HepG2 (cell line): ENCODE results near the gene SNX15. TPM values are rescaled to one million over a fixed set of nuclear protein-coding genes. Genes with fewer than 3 reads are reported as not detected.

ENCODE experiments used
- ATAC-seq: fragments of 200-7000 bp; cut with Tn5 transposase; 3 replicates; pipeline ENCODE4 v1.9.1; 2020; ENCODE audit warnings: mild to moderate bottlenecking, moderate library complexity
- BruUV-seq: library from RNA; stranded (reverse); fragments of 400-500 nt; replicated peaks from 2 replicates; lab custom pipeline; 2021; lab: Mats Ljungman, UMichigan
- CTCF ChIA-PET: fragments of 300-600 bp; formaldehyde crosslinking; extraction: SDS; loops from one replicate; lab custom pipeline; 2021; ENCODE audit warnings: low total read pairs, inconsistent platforms, low intra/inter-chr PET ratio; lab: Yijun Ruan, JAX
- POLR2A ChIA-PET: fragments of 350-600 bp; sonication (Branson Sonifier 250); formaldehyde crosslinking; loops from one replicate; lab custom pipeline; 2020; ENCODE audit warnings: antibody characterized with exemption, inconsistent platforms; lab: Yijun Ruan, JAX
- DNase-seq: peaks from one replicate; pipeline ENCODE4 v3.0.0-alpha.2; 2015; ENCODE audit warnings: low spot score
- FAIRE-seq: peaks from 3 replicates; lab custom pipeline; 2011; peaks lifted over from hg19 to GRCh38; lab: Jason Lieb, UNC
- H2AFZ ChIP-seq: one replicate; pipeline ENCODE4 v1.6.1; 2011; ENCODE audit warnings: low read length, inconsistent platforms
- H3K27ac ChIP-seq: fragments of 300-600 bp; 3 replicates; pipeline ENCODE4 v1.8.0; 2011; ENCODE audit warnings: mixed run types, mild to moderate bottlenecking, mixed read lengths, low read length, inconsistent platforms; ENCODE audit not compliant: insufficient read depth; ENCODE audit errors: extremely low read length
- H3K27me3 ChIP-seq, 2 experiments: fragments of 200-600 bp in 1 of 2; 2 replicates in 1 of 2; 3 replicates in 1 of 2; pipeline versions ENCODE4 v1.6.0 to v1.8.0; 2011; ENCODE audit warnings: low read length in 2 of 2, mild to moderate bottlenecking in 2 of 2, moderate library complexity in 2 of 2, inconsistent platforms in 1 of 2; ENCODE audit not compliant: insufficient read depth in 2 of 2, control insufficient read depth in 1 of 2
- H3K36me3 ChIP-seq, 2 experiments: fragments of 200-600 bp in 1 of 2; replicated peaks in 1 of 2; 2 replicates in 1 of 2; 3 replicates in 1 of 2; pipeline versions ENCODE4 v1.5.1 to v1.8.0; 2011; ENCODE audit warnings: low read length in 2 of 2, inconsistent platforms in 1 of 2; ENCODE audit not compliant: insufficient read depth in 2 of 2, control insufficient read depth in 1 of 2
- H3K4me1 ChIP-seq: 2 replicates; pipeline ENCODE4 v1.5.1; 2012; ENCODE audit warnings: low read length, inconsistent platforms; ENCODE audit not compliant: insufficient read depth
- H3K4me2 ChIP-seq: 2 replicates; pipeline ENCODE4 v1.6.0; 2011; ENCODE audit warnings: low read depth, low read length, inconsistent platforms
- H3K4me3 ChIP-seq, 3 experiments: fragments of 200-600 bp in 1 of 3; sonication (generic), shearing (Covaris generic) in 1 of 3; replicated peaks in 1 of 3; 2 replicates each; pipeline ENCODE4 v1.5.1; 2011 to 2016; ENCODE audit warnings: low read length in 3 of 3, inconsistent platforms in 2 of 3, low read depth in 2 of 3, mild to moderate bottlenecking in 2 of 3, control low read depth in 1 of 3, mixed read lengths in 1 of 3; ENCODE audit not compliant: insufficient read depth in 1 of 3
- H3K79me2 ChIP-seq: one replicate; pipeline ENCODE4 v1.6.1; 2011; ENCODE audit warnings: low read length, inconsistent platforms; ENCODE audit not compliant: insufficient read depth
- H3K9ac ChIP-seq: 2 replicates; pipeline ENCODE4 v1.6.0; 2011; ENCODE audit warnings: mild to moderate bottlenecking, low read depth, low read length, inconsistent platforms; ENCODE audit not compliant: insufficient read depth
- H3K9me3 ChIP-seq: 2 replicates; pipeline ENCODE4 v1.5.1; 2012; ENCODE audit warnings: mild to moderate bottlenecking, low read length
- H4K20me1 ChIP-seq: 2 replicates; pipeline ENCODE4 v1.6.0; 2011; ENCODE audit warnings: inconsistent platforms, mild to moderate bottlenecking, low read length, moderate library complexity; ENCODE audit not compliant: insufficient read depth
- BORCS8-MEF2B ChIP-seq: sonication (generic); formaldehyde crosslinking; IDR thresholded peaks from 2 replicates; pipeline ENCODE4 v1.8.0; 2022; ENCODE audit warnings: mild to moderate bottlenecking, missing genetic modification reagents
- FOXO1 ChIP-seq: sonication (generic); formaldehyde crosslinking; IDR thresholded peaks from 2 replicates; pipeline ENCODE4 v1.4.0; 2020; ENCODE audit warnings: missing genetic modification reagents
- GATAD1 ChIP-seq: IDR thresholded peaks from 2 replicates; pipeline ENCODE4 v1.6.1; 2016; ENCODE audit warnings: missing genetic modification reagents, missing compliant biosample characterization
- HDAC1 ChIP-seq: sonication (generic); formaldehyde crosslinking; IDR thresholded peaks from 2 replicates; pipeline ENCODE4 v1.5.1; 2020; ENCODE audit warnings: mild to moderate bottlenecking, missing genetic modification reagents
- HOXA3 ChIP-seq: sonication (generic); formaldehyde crosslinking; IDR thresholded peaks from 2 replicates; pipeline ENCODE4 v1.5.0; 2020; ENCODE audit warnings: missing genetic modification reagents
- NCOA5 ChIP-seq: sonication (generic); formaldehyde crosslinking; IDR thresholded peaks from 2 replicates; pipeline ENCODE4 v1.4.0; 2020; ENCODE audit warnings: missing genetic modification reagents
- RXRA ChIP-seq: sonication (generic); formaldehyde crosslinking; IDR thresholded peaks from 2 replicates; pipeline ENCODE4 v1.5.1; 2020; ENCODE audit warnings: missing genetic modification reagents
- SALL2 ChIP-seq: sonication (generic); formaldehyde crosslinking; IDR thresholded peaks from 2 replicates; pipeline ENCODE4 v1.8.1; 2023; ENCODE audit warnings: mild to moderate bottlenecking, missing genetic modification reagents, inconsistent platforms
- SAP130 ChIP-seq: IDR thresholded peaks from 2 replicates; pipeline ENCODE4 v1.6.1; 2016; ENCODE audit warnings: low read depth
- TAF1 ChIP-seq: sonication (generic); formaldehyde crosslinking; IDR thresholded peaks from 2 replicates; pipeline ENCODE4 v1.4.0; 2020; ENCODE audit warnings: missing genetic modification reagents
- YY1 ChIP-seq: IDR thresholded peaks from 2 replicates; pipeline ENCODE4 v1.6.1; 2011; ENCODE audit warnings: low read length, low read depth, moderate library complexity, mild to moderate bottlenecking; ENCODE audit not compliant: insufficient read depth, insufficient replicate concordance
- ZMYM3 ChIP-seq: sonication (generic); formaldehyde crosslinking; IDR thresholded peaks from 2 replicates; pipeline ENCODE4 v1.5.1; 2020; ENCODE audit warnings: mild to moderate bottlenecking, missing genetic modification reagents
- ZNF263 ChIP-seq: sonication (generic); formaldehyde crosslinking; IDR thresholded peaks from 2 replicates; pipeline ENCODE4 v1.4.0; 2020; ENCODE audit warnings: missing genetic modification reagents
- ZNF274 ChIP-seq: sonication (generic); formaldehyde crosslinking; IDR thresholded peaks from 2 replicates; pipeline ENCODE4 v1.5.1; 2020; ENCODE audit warnings: mild to moderate bottlenecking, missing genetic modification reagents
- ZNF382 ChIP-seq: sonication (generic); formaldehyde crosslinking; IDR thresholded peaks from 2 replicates; pipeline ENCODE4 v1.5.0; 2020; ENCODE audit warnings: missing genetic modification reagents, mild to moderate bottlenecking, borderline replicate concordance
- ZNF572 ChIP-seq: sonication (generic); formaldehyde crosslinking; IDR thresholded peaks from 2 replicates; pipeline ENCODE4 v1.5.1; 2020; ENCODE audit warnings: mild to moderate bottlenecking, missing genetic modification reagents
- ZNF839 ChIP-seq: sonication (generic); formaldehyde crosslinking; IDR thresholded peaks from 2 replicates; pipeline ENCODE4 v1.4.0; 2020; ENCODE audit warnings: missing genetic modification reagents, mild to moderate bottlenecking, borderline replicate concordance
- ZSCAN20 ChIP-seq: sonication (generic); formaldehyde crosslinking; IDR thresholded peaks from 2 replicates; pipeline ENCODE4 v1.4.0; 2020; ENCODE audit warnings: missing genetic modification reagents, mild to moderate bottlenecking, borderline replicate concordance
- WGBS: methylation state at CpG from one replicate; pipeline ENCODE4 v1.1.6; 2017; ENCODE audit warnings: low lambda C conversion rate; 5-methylcytosine and 5-hydroxymethylcytosine counted together
- in situ Hi-C: cut with HindIII; loops from 2 replicates; pipeline ENCODE4 v1.10.0; 2017; ENCODE audit warnings: low pct_unique_long_range_greater_than_20kb; ENCODE audit not compliant: extremely low pct_ligation_motif_present
- intact Hi-C: fragments of 100-400 bp; cut with micrococcal nuclease; formaldehyde crosslinking; loops from one replicate; pipeline ENCODE4 v1.10.0; 2022; ENCODE audit not compliant: unreplicated experiment
- polyA plus RNA-seq, 8 experiments: library from polyadenylated mRNA; depleted of rRNA in 3 of 8; stranded (reverse) in 7 of 8; unstranded in 1 of 8; fragments of >200 nt; fragmentation: Illumina TruSeq in 4 of 8; extraction: Trizol in 4 of 8; gene quantifications; 2 replicates each; pipeline versions ENCODE4 v1.2.1 to v1.2.3, GENCODE V29; 2011 to 2016; ENCODE audit warnings: low read depth in 4 of 8, missing spikeins in 1 of 8, mixed read lengths in 1 of 8; ENCODE audit not compliant: insufficient read depth in 1 of 8
- total RNA-seq, 5 experiments: library from RNA; depleted of rRNA; stranded (reverse); fragments of >200 nt; fragmentation: Illumina TruSeq; extraction: Trizol; gene quantifications; 2 replicates each; pipeline ENCODE4 v1.2.3, GENCODE V29; 2016; ENCODE audit warnings: low read depth in 1 of 5
- TF ChIP-seq, protein P1 (sequence below): sonication (generic); formaldehyde crosslinking; IDR thresholded peaks from 2 replicates; pipeline ENCODE4 v1.5.0; 2020; ENCODE audit warnings: mild to moderate bottlenecking, missing genetic modification reagents, borderline replicate concordance
- TF ChIP-seq, protein P2 (sequence below): sonication (generic); formaldehyde crosslinking; IDR thresholded peaks from 2 replicates; pipeline ENCODE4 v1.4.0; 2020; ENCODE audit warnings: missing genetic modification reagents

SNX15 gene
- total and polyA plus RNA-seq, 2 of the 13 experiments (the other 11 are each of a cell fraction or from before 2014, with no cell fraction given) = 19.1 to 22.6 TPM

DNA sequence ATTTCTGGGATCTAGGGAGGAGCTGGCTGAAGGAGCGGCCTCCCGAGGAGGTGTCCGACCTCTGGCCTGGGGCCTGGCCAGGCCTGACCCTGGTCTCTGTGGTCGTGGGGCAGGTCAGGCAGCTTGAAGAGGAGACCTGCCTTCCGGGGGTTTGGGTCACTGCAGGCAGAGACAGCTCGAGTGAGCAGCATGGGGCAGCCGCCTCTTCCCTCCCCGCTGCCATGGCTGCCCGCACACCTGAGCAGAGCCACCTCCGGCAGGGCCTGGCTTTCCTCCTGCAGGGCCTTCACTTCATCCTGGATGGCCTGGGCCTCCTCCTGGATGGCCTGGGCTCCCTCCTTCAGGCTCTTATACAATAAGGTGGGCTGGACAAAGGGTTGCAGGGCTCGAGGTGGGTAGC lies 39.1 kb downstream of the SNX15 start:
- ATAC-seq (peak; percentile 68), FAIRE-seq (no peak), DNase-seq (no peak)
- in situ Hi-C loops (loop anchor here (5.0 kb wide), 1 partner anchor 39 kb away; the partner anchor contains the start of gene SNX15), intact Hi-C loops (no loop called here)
- Histone ChIP-seq H3K9ac (peak overlapping the region; percentile 74), H3K36me3 (no peaks in the 10 kb centered on the region), H3K27me3 (no peaks in the 10 kb centered on the region), H3K4me3 (peak overlapping the region; percentile 65 to 79 (median 67)), H3K9me3 (no peaks in the 10 kb centered on the region), H3K27ac (peak overlapping the region; percentile 59), H2AFZ (no peak overlapping the region), H3K4me1 (peaks cover 37% of the 10 kb centered on the region), H3K4me2 (peak overlapping the region; percentile 87), H4K20me1 (no peaks in the 10 kb centered on the region), H3K79me2 (no peaks in the 10 kb centered on the region)
- CTCF ChIA-PET = no interaction called here
- WGBS = 0% methylated on average over 1 of the region's 11 CpGs
- POLR2A ChIA-PET = interaction anchor here (0.5 to 2.2 kb wide), 15 partner anchors 10 to 357 kb away, joined by 3 to 10 read pairs (median 5); partner anchors contain the start of genes ARL2, NEAT1, SAC3D1 and TM7SF2
- TSS peak; percentile 63 for BruUV-seq
- TF ChIP-seq ZNF263 (CRISPR knock-in tag) = peak; percentile 37; the same call in 1 of the 2 replicates
- no peak for TF ChIP-seq ZNF382 (CRISPR knock-in tag)
- no peak for TF ChIP-seq ZSCAN20 (CRISPR knock-in tag)
- 0 out of 2 replicates have a peak, but pooled peaks have one; percentile 18 for TF ChIP-seq ZNF572 (CRISPR knock-in tag)
- TF ChIP-seq, protein P1, sequence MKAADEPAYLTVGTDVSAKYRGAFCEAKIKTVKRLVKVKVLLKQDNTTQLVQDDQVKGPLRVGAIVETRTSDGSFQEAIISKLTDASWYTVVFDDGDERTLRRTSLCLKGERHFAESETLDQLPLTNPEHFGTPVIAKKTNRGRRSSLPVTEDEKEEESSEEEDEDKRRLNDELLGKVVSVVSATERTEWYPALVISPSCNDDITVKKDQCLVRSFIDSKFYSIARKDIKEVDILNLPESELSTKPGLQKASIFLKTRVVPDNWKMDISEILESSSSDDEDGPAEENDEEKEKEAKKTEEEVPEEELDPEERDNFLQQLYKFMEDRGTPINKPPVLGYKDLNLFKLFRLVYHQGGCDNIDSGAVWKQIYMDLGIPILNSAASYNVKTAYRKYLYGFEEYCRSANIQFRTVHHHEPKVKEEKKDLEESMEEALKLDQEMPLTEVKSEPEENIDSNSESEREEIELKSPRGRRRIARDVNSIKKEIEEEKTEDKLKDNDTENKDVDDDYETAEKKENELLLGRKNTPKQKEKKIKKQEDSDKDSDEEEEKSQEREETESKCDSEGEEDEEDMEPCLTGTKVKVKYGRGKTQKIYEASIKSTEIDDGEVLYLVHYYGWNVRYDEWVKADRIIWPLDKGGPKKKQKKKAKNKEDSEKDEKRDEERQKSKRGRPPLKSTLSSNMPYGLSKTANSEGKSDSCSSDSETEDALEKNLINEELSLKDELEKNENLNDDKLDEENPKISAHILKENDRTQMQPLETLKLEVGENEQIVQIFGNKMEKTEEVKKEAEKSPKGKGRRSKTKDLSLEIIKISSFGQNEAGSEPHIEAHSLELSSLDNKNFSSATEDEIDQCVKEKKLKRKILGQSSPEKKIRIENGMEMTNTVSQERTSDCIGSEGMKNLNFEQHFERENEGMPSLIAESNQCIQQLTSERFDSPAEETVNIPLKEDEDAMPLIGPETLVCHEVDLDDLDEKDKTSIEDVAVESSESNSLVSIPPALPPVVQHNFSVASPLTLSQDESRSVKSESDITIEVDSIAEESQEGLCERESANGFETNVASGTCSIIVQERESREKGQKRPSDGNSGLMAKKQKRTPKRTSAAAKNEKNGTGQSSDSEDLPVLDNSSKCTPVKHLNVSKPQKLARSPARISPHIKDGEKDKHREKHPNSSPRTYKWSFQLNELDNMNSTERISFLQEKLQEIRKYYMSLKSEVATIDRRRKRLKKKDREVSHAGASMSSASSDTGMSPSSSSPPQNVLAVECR = peak; percentile 36; the same call in 1 of the 2 replicates
- peak; percentile 23 for TF ChIP-seq YY1
- peak; percentile 26; the same call in 1 of the 2 replicates for TF ChIP-seq ZNF274 (CRISPR knock-in tag)
- peak; percentile 25; the same call in 1 of the 2 replicates for TF ChIP-seq RXRA
- 0 out of 2 replicates have a peak, but pooled peaks have one; percentile 24 for TF ChIP-seq FOXO1
- TF ChIP-seq, protein P2, sequence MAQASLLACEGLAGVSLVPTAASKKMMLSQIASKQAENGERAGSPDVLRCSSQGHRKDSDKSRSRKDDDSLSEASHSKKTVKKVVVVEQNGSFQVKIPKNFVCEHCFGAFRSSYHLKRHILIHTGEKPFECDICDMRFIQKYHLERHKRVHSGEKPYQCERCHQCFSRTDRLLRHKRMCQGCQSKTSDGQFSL (CRISPR knock-in tag) = peak; percentile 52; the same call in 1 of the 2 replicates
- TF ChIP-seq SALL2 (CRISPR knock-in tag) = peak; percentile 65
- TF ChIP-seq TAF1 (CRISPR knock-in tag) = peak; percentile 46; the same call in 1 of the 2 replicates
- peak; percentile 40; the same call in 1 of the 2 replicates for TF ChIP-seq ZNF839 (CRISPR knock-in tag)
- TF ChIP-seq ZMYM3 (CRISPR knock-in tag) = no peak
- TF ChIP-seq HOXA3 (CRISPR knock-in tag) = peak; percentile 15; the same call in 1 of the 2 replicates
- TF ChIP-seq NCOA5 = no peak
- peak; percentile 21; the same call in 1 of the 2 replicates for TF ChIP-seq GATAD1
- TF ChIP-seq HDAC1 (CRISPR knock-in tag) = peak; percentile 28; the same call in 1 of the 2 replicates
- TF ChIP-seq SAP130 = peak; percentile 39; the same call in 1 of the 2 replicates
- 0 out of 2 replicates have a peak, but pooled peaks have one; percentile 26 for TF ChIP-seq BORCS8-MEF2B (CRISPR knock-in tag)
